HFF-Myc (cell line): ENCODE measurements around the gene GPR137B.

Experiments used
- DNase-seq: peaks from one replicate; pipeline ENCODE4 v3.0.0-alpha.2; 2011; ENCODE audit warnings: low read depth; ENCODE audit errors: extremely low read depth
- H3K4me3 ChIP-seq: replicated peaks from 2 replicates; pipeline ENCODE4 v1.5.1; 2011; ENCODE audit warnings: low read depth, mild to moderate bottlenecking, control low read depth, low read length
- TF ChIP-seq, protein P1 (sequence below): IDR thresholded peaks from 2 replicates; pipeline ENCODE4 v1.5.1; 2012; ENCODE audit warnings: mild to moderate bottlenecking, low read depth, low read length, control low read depth; ENCODE audit errors: missing control alignments

Gene GPR137B

DNA sequence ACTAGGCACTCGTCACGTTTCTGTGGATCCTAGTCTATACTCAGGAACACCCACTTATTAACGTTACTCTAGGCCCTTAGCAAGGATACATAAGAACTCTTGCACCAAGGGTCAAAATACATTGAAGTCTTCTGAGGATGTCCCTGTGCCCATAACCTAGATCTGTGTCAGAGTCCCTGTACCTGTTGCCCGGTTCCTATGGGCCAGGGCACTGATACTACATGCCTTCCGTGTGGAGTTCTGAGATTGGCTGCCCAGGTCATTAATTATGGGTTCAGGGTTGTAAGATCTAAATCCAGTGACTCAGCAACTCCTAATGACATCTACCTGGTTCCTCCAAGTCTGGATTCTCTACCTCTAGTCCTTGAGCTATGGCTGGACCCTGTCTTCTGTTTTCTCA is 69.5 kb downstream of the GPR137B start:
- no peak for DNase-seq
- TF ChIP-seq, protein P1, sequence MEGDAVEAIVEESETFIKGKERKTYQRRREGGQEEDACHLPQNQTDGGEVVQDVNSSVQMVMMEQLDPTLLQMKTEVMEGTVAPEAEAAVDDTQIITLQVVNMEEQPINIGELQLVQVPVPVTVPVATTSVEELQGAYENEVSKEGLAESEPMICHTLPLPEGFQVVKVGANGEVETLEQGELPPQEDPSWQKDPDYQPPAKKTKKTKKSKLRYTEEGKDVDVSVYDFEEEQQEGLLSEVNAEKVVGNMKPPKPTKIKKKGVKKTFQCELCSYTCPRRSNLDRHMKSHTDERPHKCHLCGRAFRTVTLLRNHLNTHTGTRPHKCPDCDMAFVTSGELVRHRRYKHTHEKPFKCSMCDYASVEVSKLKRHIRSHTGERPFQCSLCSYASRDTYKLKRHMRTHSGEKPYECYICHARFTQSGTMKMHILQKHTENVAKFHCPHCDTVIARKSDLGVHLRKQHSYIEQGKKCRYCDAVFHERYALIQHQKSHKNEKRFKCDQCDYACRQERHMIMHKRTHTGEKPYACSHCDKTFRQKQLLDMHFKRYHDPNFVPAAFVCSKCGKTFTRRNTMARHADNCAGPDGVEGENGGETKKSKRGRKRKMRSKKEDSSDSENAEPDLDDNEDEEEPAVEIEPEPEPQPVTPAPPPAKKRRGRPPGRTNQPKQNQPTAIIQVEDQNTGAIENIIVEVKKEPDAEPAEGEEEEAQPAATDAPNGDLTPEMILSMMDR: no peak
- H3K4me3 ChIP-seq: no peak overlapping the region

GRCh38 chr1:236213534-236213933 is 71.2 kb downstream of the GPR137B start:
- no peak for DNase-seq
- TF ChIP-seq, protein P1: no peak
- no peak overlapping the region for H3K4me3 ChIP-seq

GRCh38 chr1:236214761-236215160 is 72.4 kb downstream of the GPR137B start:
- no peak for DNase-seq
- TF ChIP-seq, protein P1: no peak

GRCh38 chr1:236220473-236220872 is 78.1 kb downstream of the GPR137B start:
- TF ChIP-seq, protein P1: no peak
- H3K4me3 ChIP-seq: no peak overlapping the region
- DNase-seq: no peak

More at GRCh38 chr1:236214761-236215160, 72.4 kb downstream of the GPR137B start:
- H3K4me3 ChIP-seq: no peak overlapping the region

DNA sequence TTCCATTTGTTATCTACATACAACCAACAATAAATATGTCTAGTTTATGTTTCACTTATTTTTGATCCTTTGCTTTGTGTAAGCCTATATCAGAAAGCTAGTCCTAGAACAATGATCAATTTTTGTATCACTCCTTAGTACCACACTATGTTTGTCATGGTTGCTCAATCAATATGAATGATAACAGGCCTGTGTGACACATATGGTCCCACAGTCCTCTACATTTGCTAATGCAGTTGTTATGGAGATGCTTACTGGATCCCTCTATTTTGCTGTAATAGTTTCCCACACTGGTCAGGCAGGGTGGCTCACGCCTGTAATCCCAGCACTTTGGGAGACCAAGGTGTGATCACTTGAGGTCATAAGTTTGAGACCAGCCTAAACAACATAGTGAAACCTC is 80.3 kb downstream of the GPR137B start:
- DNase-seq: no peak
- TF ChIP-seq, protein P1: no peak
- no peak overlapping the region for H3K4me3 ChIP-seq

- no peak overlapping the region for H3K4me3 ChIP-seq
- TF ChIP-seq, protein P1: no peak
- no peak for DNase-seq
These were observed 86.1 kb downstream of the GPR137B start for GRCh38 chr1:236228411-236228810.

DNA sequence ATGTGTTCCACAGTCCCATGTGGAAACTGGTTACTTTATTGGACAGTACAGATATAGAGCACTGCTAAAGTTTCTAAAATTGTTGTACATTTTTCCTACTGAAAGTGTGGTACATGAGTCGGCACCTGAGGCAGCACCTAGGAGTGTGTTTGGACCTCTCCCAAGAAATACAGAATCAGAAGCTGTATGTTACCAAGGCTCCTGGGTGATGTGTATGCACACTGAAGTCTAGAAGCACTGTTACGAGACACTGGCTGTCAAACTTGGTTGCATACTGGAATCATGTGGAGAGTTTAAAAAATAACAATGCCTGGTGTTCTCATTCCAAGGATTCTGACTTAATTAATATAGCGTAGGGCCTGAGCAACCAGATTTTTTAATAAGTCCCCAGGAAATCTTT is 92.8 kb downstream of the GPR137B start:
- TF ChIP-seq, protein P1: no peak
- no peak overlapping the region for H3K4me3 ChIP-seq
- no peak for DNase-seq
